B cell (primary cell): ENCODE measurements around the gene SLU7. TPM values are rescaled to one million over a fixed set of nuclear protein-coding genes. Genes with fewer than 3 reads are reported as not detected.

ENCODE experiments used
- ATAC-seq: fragments of 200-7000 bp; cut with Tn5 transposase; one replicate; pipeline ENCODE4 v1.10.0; 2021; ENCODE audit warnings: low read depth, mild to moderate bottlenecking, moderate number of reproducible peaks, moderate library complexity
- CTCF ChIA-PET: fragments of 350-600 bp; sonication (Branson Sonifier 250); formaldehyde crosslinking; loops from one replicate; lab custom pipeline; 2021; ENCODE audit warnings: antibody characterized with exemption, inconsistent platforms; lab: Charles Lee
- POLR2A ChIA-PET: fragments of 350-600 bp; sonication (Branson Sonifier 250); formaldehyde crosslinking; loops from one replicate; lab custom pipeline; 2021; ENCODE audit warnings: antibody characterized with exemption; lab: Charles Lee
- DNase-seq: peaks from one replicate; pipeline ENCODE4 v3.0.0; 2013
- H2AFZ ChIP-seq: 2 replicates; pipeline ENCODE4 v1.6.1; 2012; ENCODE audit warnings: mild to moderate bottlenecking, low read depth, low read length; ENCODE audit not compliant: insufficient read depth, poor library complexity, severe bottlenecking
- H3K27ac ChIP-seq, 2 donors: 1 replicate in 1 of 2; 2 replicates in 1 of 2; pipeline ENCODE4 v1.5.1; 2012 to 2013; ENCODE audit warnings: low read length in 2 of 2, mild to moderate bottlenecking in 2 of 2, moderate library complexity in 1 of 2
- H3K27me3 ChIP-seq, 4 experiments: fragments of 200-600 bp in 1 of 4; sonication (generic) in 1 of 4; replicated peaks in 1 of 4; 1 replicate in 2 of 4; 2 replicates in 2 of 4; pipeline versions ENCODE4 v1.6.1 to v1.7.0; 2013 to 2016; ENCODE audit warnings: low read length in 3 of 4, mild to moderate bottlenecking in 2 of 4, mixed read lengths in 1 of 4, moderate library complexity in 1 of 4; ENCODE audit not compliant: insufficient read depth in 4 of 4, control insufficient read depth in 3 of 4; ENCODE audit errors: control extremely low read depth in 1 of 4
- H3K36me3 ChIP-seq, 2 experiments: replicated peaks in 1 of 2; 1 replicate in 1 of 2; 2 replicates in 1 of 2; pipeline versions ENCODE4 v1.6.1 to v1.7.1; 2013; ENCODE audit warnings: low read length in 1 of 2; ENCODE audit not compliant: insufficient read depth in 2 of 2, control insufficient read depth in 1 of 2; ENCODE audit errors: control extremely low read depth in 1 of 2, extremely low read depth in 1 of 2
- H3K4me1 ChIP-seq, 2 donors: fragments of 200-600 bp in 1 of 2; sonication (generic) in 1 of 2; 1 replicate in 1 of 2; 2 replicates in 1 of 2; pipeline versions ENCODE4 v1.5.1 to v1.6.1; 2013 to 2017; ENCODE audit warnings: low read length in 2 of 2; ENCODE audit not compliant: control insufficient read depth in 2 of 2, insufficient read depth in 2 of 2
- H3K4me2 ChIP-seq: replicated peaks from 2 replicates; pipeline ENCODE3; 2012; ENCODE audit warnings: mild to moderate bottlenecking, low read depth, low read length; ENCODE audit not compliant: poor library complexity, severe bottlenecking
- H3K4me3 ChIP-seq, 5 experiments: fragments of 200-600 bp in 1 of 5; sonication (generic) in 1 of 5; 1 replicate in 3 of 5; 2 replicates in 2 of 5; pipeline versions ENCODE4 v1.5.1 to v1.7.0; 2011 to 2016; ENCODE audit warnings: low read length in 4 of 5, mild to moderate bottlenecking in 4 of 5, low read depth in 2 of 5, control low read depth in 1 of 5, moderate library complexity in 1 of 5; ENCODE audit not compliant: insufficient read depth in 1 of 5; ENCODE audit errors: control extremely low read depth in 1 of 5, extremely low read depth in 1 of 5
- H3K79me2 ChIP-seq: fragments of 200-600 bp; sonication (generic); one replicate; pipeline ENCODE4 v1.6.0; 2016; ENCODE audit warnings: low read length; ENCODE audit not compliant: control insufficient read depth, insufficient read depth
- H3K9ac ChIP-seq: fragments of 200-600 bp; sonication (generic); 2 replicates; pipeline ENCODE4 v1.6.1; 2017; ENCODE audit warnings: mild to moderate bottlenecking, low read length, moderate library complexity
- H3K9me3 ChIP-seq, 3 donors: one replicate each; pipeline versions ENCODE4 v1.6.1 to v1.7.1; 2013; ENCODE audit warnings: low read length in 2 of 3; ENCODE audit not compliant: control insufficient read depth in 2 of 3, insufficient read depth in 1 of 3; ENCODE audit errors: control extremely low read depth in 1 of 3
- H4K20me1 ChIP-seq: 2 replicates; pipeline ENCODE4 v1.6.0; 2012; ENCODE audit warnings: mild to moderate bottlenecking, low read length; ENCODE audit not compliant: insufficient read depth, control insufficient read depth, poor library complexity, severe bottlenecking
- H3K27ac Mint-ChIP-seq: one replicate; pipeline ENCODE4 v1.8.0; 2021; ENCODE audit warnings: mixed read lengths
- H3K27me3 Mint-ChIP-seq: one replicate; pipeline ENCODE4 v1.8.0; 2021; ENCODE audit warnings: mixed read lengths
- H3K4me1 Mint-ChIP-seq: one replicate; pipeline ENCODE4 v1.8.0; 2021; ENCODE audit warnings: mixed read lengths
- H3K4me3 Mint-ChIP-seq: one replicate; pipeline ENCODE4 v1.8.0; 2021; ENCODE audit warnings: mixed read lengths
- H3K9me3 Mint-ChIP-seq: one replicate; pipeline ENCODE4 v1.8.0; 2022; ENCODE audit warnings: mixed read lengths; ENCODE audit not compliant: insufficient read depth
- CTCF ChIP-seq: fragments of 200-600 bp; IDR thresholded peaks from one replicate; pipeline ENCODE4 v1.8.0; 2022; ENCODE audit warnings: antibody characterized with exemption, mild to moderate bottlenecking
- EZH2 ChIP-seq: IDR thresholded peaks from 2 replicates; pipeline ENCODE4 v1.6.1; 2012; ENCODE audit warnings: borderline replicate concordance, low read depth, mild to moderate bottlenecking, moderate library complexity, low read length; ENCODE audit not compliant: insufficient read depth, poor library complexity, severe bottlenecking
- WGBS: methylation state at CpG from one replicate; pipeline ENCODE4 v1.1.5; 2013; ENCODE audit warnings: missing lambda C conversion rate; ENCODE audit not compliant: insufficient coverage; 5-methylcytosine and 5-hydroxymethylcytosine counted together
- intact Hi-C: fragments of 100-400 bp; cut with micrococcal nuclease; formaldehyde crosslinking; loops from one replicate; pipeline ENCODE4 v1.10.0; 2022
- polyA plus RNA-seq: library from polyadenylated mRNA; depleted of rRNA; stranded (reverse); fragments of >200 nt; gene quantifications from 2 replicates; pipeline ENCODE4 v1.2.3, GENCODE V29; 2012
- total RNA-seq, 2 donors: library from RNA; stranded (reverse); fragments of 120-200 nt in 1 of 2; gene quantifications; 1 replicate in 1 of 2; 2 replicates in 1 of 2; pipeline versions ENCODE4 v1.2.3 to v1.2.4, GENCODE V29; 2013 to 2022

SLU7 gene
- total and polyA plus RNA-seq, 2 donors (not counting 1 experiment from before 2014, with no cell fraction given) = 30.8 to 68.3 TPM

DNA sequence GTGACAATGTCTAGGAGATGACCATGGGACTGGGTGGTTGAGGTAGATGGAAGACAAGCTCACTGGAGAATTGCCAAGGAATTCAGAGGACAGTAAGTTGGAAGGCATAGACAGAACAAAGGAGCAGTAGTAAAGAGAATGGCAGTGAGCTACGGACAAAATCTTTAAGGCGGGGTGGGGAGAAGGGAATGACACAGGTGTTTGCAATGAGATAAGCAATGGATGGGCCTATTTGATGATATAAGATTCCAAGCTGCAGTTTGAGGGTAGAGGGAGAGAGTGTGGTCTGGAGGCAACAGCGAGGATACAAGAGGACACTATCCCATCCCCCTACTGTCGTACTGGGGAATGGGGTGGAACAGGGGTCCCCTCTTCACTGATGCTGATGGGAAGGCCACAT lies 17.1 kb upstream of the SLU7 start:
- no peak overlapping the region for H3K27ac ChIP-seq
- H3K4me1 Mint-ChIP-seq = peaks cover 59% of the 10 kb centered on the region
- POLR2A ChIA-PET = no interaction called here

More for the DNA sequence above, 17.1 kb upstream of the SLU7 start:
- H3K9me3 Mint-ChIP-seq = no peaks in the 10 kb centered on the region
- Histone ChIP-seq H3K79me2 (peaks cover 5% of the 10 kb centered on the region), H3K27me3 (no peaks in the 10 kb centered on the region), H2AFZ (no peak overlapping the region), H3K9ac (no peak overlapping the region), H4K20me1 (no peaks in the 10 kb centered on the region), H3K36me3 (no peaks in the 10 kb centered on the region), H3K9me3 (no peaks in the 10 kb centered on the region), H3K4me1 (peaks cover 38 to 46% of the 10 kb centered on the region in 2 donors), H3K4me3 (no peak overlapping the region), H3K4me2 (no peak overlapping the region)
- WGBS = 100% methylated on average over 1 of the region's 4 CpGs
- no peaks in the 10 kb centered on the region for H3K27me3 Mint-ChIP-seq
- no peak overlapping the region for H3K4me3 Mint-ChIP-seq
- peak overlapping the region; percentile 1 for H3K27ac Mint-ChIP-seq
- no peak for ATAC-seq
- no peak for DNase-seq
- intact Hi-C loops = loop anchor here (5.0 to 10.0 kb wide), 2 partner anchors 351 to 1109 kb away; partner anchors contain the start of gene GABRB2
- CTCF ChIA-PET = interaction anchor here (0.9 to 1.3 kb wide), 3 partner anchors 11 to 72 kb away, joined by 3 to 5 read pairs (median 5); no protein-coding TSS in a partner anchor
- TF ChIP-seq EZH2 (no peak), CTCF (no peak)
